Colon (tissue), 2 donors: ENCODE data around the gene KRT26.
"Not testable (repeated sequence)": the region's sequence is repeated elsewhere in the genome, so short reads cannot be mapped to it uniquely, and the experiment has no call there.

Experiments used
- FAIRE-seq: peaks from 2 replicates; lab custom pipeline; 2012; peaks lifted over from hg19 to GRCh38; lab: Jason Lieb, UNC
- donor health status: control.
- donor health status: control.

The KRT26 gene

GRCh38 chr17:40794466-40794865, 22.5 kb upstream of the KRT26 start:
- no peak for FAIRE-seq

DNA sequence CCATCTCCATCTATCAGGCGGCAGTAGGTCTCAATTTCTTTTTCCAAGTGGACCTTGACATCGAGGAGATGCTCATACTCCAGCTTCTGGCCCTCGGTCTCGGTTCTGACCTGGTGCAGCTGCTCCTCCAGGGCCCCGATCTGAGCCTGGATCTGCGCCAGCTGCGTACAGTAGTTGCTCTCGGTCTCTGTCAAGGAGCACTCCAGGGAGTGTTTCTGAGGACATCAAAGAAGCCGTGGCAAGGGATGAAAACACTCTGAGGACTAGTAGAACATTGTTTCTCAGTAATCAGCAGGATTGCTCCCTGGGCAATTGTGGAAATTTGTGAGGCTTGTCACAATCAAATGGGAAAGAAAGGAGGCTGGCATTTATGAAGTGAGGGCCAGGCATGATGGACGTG, 21.8 kb upstream of the KRT26 start:
- FAIRE-seq = no peak

- no peak for FAIRE-seq
Observed at GRCh38 chr17:40791787-40792436, 19.9 kb upstream of the KRT26 start.

GRCh38 chr17:40791111-40791510, 19.1 kb upstream of the KRT26 start:
- no peak for FAIRE-seq

DNA sequence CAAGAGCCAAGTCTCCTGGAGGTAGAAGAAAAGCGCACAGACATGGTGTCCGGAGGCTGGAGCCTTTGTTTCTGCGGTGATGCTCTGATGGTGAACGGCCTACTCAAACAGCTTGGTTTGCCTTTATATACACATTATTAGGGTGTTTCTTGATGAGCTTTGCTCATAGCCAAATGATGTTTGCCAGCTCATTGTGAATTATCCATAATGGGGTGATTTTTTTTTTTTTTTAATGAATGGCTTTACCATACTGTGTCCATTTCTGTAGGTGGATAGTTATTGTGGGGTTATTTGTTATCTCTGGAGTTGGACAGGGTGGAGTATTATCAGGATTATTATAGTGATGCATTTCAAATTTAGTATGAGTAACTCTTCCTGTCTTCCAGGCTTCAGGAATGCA, 10.4 kb upstream of the KRT26 start, which contains the start of gene KRT27:
KRT27 (minus strand) TSS at position 101 of the 400 bp plus-strand sequence; CDS start at position 44, 57 bp downstream.
- no peak for FAIRE-seq

- FAIRE-seq = no peak
Observed at GRCh38 chr17:40779181-40779909, 7.3 kb upstream of the KRT26 start.

GRCh38 chr17:40778461-40778860, 6.5 kb upstream of the KRT26 start:
- no peak for FAIRE-seq

DNA sequence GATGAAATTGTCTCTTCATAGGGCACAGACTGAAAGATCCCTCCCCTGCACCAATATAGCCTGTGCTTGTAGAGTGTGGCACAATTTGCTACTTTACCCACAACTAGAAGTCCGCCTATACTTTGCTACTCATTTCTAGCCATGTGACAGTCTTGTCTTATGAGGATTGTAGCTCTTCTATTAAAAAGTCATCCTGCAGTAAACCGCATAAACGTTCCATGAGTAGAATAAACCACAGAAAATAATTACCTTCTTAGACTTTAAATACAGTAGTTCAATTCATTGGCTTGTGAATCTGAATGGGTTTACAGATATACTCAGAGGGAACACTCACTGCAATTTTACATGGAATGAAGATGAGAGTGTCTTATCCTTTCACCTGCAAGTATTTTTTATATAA, 6.0 kb upstream of the KRT26 start:
- FAIRE-seq = no peak

- FAIRE-seq = no peak
Observed at GRCh38 chr17:40777459-40777858, 5.5 kb upstream of the KRT26 start.

GRCh38 chr17:40775945-40776344, 3.9 kb upstream of the KRT26 start:
- no peak for FAIRE-seq

DNA sequence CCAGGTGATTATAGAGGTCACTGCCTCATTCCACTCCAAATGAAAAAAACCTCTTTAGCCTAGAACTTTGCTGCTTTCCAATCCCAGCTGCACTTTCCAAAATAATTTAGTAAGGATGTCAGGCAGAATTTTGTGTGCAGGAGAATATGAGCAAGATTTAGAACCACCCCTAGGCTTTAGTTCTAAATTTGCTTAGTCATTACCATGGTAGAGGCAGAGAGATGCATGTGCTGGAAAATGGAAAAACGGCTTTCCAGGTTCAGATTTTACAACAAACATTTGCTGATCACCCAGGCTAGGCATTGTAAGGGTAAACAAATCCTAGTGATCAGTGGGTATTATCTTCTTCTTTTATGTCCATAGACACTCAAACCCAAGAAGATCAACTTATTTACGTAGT, 6.3 kb downstream of the KRT26 start:
- no peak for FAIRE-seq

GRCh38 chr17:40763752-40764151, 8.2 kb downstream of the KRT26 start:
- no peak for FAIRE-seq

- FAIRE-seq = no peak
Observed at GRCh38 chr17:40760105-40761016, 11.6 kb downstream of the KRT26 start.

- no peak for FAIRE-seq
Observed at GRCh38 chr17:40755231-40755630, 16.8 kb downstream of the KRT26 start, which contains the start of gene KRT25. Gene KRT25 (minus strand): TSS chr17:40755331. CDS start chr17:40755271, 60 bp downstream.

GRCh38 chr17:40753804-40754203, 18.2 kb downstream of the KRT26 start:
- FAIRE-seq = no peak

DNA sequence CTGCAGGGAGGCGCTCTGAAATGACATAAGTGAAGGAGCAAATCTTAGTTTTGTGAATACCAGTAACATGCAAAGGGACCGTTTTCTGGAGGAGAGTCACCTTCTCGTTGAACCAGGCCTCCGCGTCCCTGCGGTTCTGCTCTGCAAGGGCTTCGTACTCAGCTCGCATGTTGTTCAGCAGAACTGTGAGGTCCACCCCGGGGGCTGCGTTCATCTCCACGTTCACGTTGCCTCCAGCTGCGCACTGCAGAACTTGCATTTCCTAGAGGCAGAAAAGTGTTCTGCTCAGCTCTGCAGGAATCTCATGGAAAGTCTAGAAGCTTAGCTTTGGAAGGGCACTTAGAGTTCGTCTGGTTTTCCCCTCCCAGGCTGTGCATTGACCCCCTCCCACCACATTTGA, 20.9 kb downstream of the KRT26 start:
- no peak for FAIRE-seq

DNA sequence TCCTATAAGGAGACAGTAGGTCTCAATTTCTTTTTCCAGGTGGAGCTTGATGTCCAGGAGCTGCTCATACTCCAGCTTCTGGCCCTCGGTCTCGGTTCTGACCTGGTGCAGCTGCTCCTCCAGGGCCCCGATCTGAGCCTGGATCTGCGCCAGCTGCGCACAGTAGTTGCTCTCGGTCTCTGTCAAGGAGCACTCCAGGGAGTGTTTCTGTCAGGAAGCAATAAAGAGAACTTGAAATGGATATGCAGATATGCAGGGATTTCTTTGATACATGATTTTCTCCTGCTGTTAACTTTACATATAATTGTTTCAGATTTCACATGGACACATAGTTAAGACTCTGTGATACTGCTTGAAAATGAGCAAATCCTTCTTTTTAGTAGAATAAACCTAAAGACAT, 21.6 kb downstream of the KRT26 start:
- FAIRE-seq = no peak

- FAIRE-seq = not testable (repeated sequence)
Observed at GRCh38 chr17:40748666-40749065, 23.3 kb downstream of the KRT26 start.

DNA sequence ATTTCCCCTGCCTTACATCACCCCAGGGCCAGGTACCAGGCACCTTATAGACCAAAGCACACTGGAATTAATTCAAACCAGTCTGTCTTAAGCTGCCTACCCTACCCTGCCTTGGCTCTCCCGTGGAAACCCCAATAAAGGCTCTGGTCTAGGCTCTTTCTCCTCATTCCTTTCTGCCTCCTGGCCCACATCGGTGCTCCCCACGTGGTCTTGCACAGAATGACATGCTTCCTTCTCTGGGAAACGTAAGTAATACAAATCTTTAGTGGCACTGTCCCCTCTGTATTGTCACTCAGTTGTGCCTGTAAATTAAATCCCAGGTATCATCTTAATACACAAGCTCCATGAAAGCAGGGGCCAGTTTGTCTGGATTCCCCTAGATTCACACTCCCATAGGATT, 33.4 kb downstream of the KRT26 start:
- no peak for FAIRE-seq

GRCh38 chr17:40735016-40735415, 37.0 kb downstream of the KRT26 start:
- FAIRE-seq = no peak

DNA sequence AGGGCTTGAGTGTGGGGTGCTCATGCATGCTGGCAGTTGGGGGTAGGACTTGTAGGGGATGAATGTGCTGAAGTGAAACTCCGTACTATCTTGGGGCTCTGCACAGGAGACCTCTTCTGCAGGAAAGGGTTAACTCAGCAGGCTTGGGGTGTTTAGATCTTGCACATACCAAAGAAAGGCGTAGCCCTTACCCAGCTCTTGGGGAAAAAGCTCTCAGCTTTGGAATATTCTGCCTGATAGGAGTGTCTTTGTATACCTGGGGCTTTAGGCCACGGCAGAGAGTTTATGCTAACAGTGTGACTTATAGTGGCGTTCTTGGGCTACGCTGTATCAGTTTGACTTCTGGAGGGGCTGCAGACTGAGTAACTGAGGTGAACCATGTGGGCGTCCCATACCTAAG, 38.0 kb downstream of the KRT26 start:
- no peak for FAIRE-seq

DNA sequence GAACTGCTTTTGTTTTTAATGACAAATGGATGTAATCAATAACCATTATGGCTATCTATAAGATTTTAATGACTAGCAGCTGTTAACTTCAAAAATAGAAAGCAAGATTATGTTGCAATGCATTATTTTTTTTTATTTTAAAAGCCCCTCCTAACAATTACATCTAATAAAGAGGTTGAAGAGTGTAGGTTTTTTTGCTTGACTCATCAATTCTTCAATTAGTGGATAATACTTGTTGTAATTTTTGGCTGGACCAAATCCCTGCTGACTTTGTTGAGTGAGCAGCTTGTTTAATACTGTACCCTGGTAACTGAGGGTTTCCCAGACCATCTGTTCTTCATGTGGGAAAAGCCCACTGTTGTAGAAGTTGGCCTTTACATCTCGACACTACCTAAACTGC, 41.0 kb downstream of the KRT26 start:
- FAIRE-seq = no peak
